Caco-2 (cell line): ENCODE data around the gene RNF114. TPM values are rescaled to one million over a fixed set of nuclear protein-coding genes. Genes with fewer than 3 reads are reported as not detected.

Source experiments
- BruUV-seq: library from RNA; stranded (reverse); fragments of 400-500 nt; replicated peaks from 2 replicates; lab custom pipeline; 2021; lab: Mats Ljungman, UMichigan
- CTCF ChIA-PET: fragments of 300-600 bp; sonication (Branson Sonifier 250); formaldehyde crosslinking; loops from one replicate; lab custom pipeline; 2022; ENCODE audit warnings: antibody characterized with exemption; lab: Charles Lee
- POLR2A ChIA-PET: fragments of 300-600 bp; sonication (Branson Sonifier 250); formaldehyde crosslinking; loops from one replicate; lab custom pipeline; 2022; ENCODE audit warnings: antibody characterized with exemption; lab: Charles Lee
- DNase-seq, 2 experiments: peaks; one replicate each; pipeline versions ENCODE4 v3.0.0 to v3.0.0-alpha.2; 2020 to 2022
- H3K27me3 ChIP-seq: replicated peaks from 2 replicates; pipeline ENCODE4 v1.6.0; 2011; ENCODE audit warnings: low read length; ENCODE audit not compliant: control insufficient read depth, insufficient read depth
- H3K36me3 ChIP-seq: 2 replicates; pipeline ENCODE4 v1.5.1; 2011; ENCODE audit warnings: low read length; ENCODE audit not compliant: control insufficient read depth, insufficient read depth
- H3K4me1 ChIP-seq: fragments of 250-450 bp; sonication (Bioruptor Pico); 2 replicates; pipeline ENCODE4 v1.5.1; 2020; ENCODE audit warnings: mild to moderate bottlenecking
- H3K4me3 ChIP-seq: 2 replicates; pipeline ENCODE4 v1.5.1; 2011; ENCODE audit warnings: low read depth, mild to moderate bottlenecking, control low read depth, low read length
- H3K9me3 ChIP-seq: fragments of 250-450 bp; sonication (Bioruptor Pico); 2 replicates; pipeline ENCODE4 v1.5.1; 2020; ENCODE audit warnings: mild to moderate bottlenecking, moderate library complexity
- H3K27ac Mint-ChIP-seq: one replicate; pipeline ENCODE4 v1.8.0; 2022; ENCODE audit warnings: mixed read lengths; ENCODE audit not compliant: unreplicated experiment
- H3K27me3 Mint-ChIP-seq: one replicate; pipeline ENCODE4 v1.8.0; 2022; ENCODE audit warnings: mixed read lengths; ENCODE audit not compliant: insufficient read depth, unreplicated experiment
- H3K36me3 Mint-ChIP-seq: one replicate; pipeline ENCODE4 v1.8.0; 2022; ENCODE audit warnings: mild to moderate bottlenecking, mixed read lengths; ENCODE audit not compliant: insufficient read depth, unreplicated experiment
- H3K4me1 Mint-ChIP-seq: one replicate; pipeline ENCODE4 v1.8.0; 2022; ENCODE audit warnings: low read depth, mixed read lengths; ENCODE audit not compliant: unreplicated experiment
- H3K4me3 Mint-ChIP-seq: one replicate; pipeline ENCODE4 v1.8.0; 2022; ENCODE audit warnings: mild to moderate bottlenecking, moderate library complexity, mixed read lengths; ENCODE audit not compliant: unreplicated experiment
- H3K9me3 Mint-ChIP-seq: one replicate; pipeline ENCODE4 v1.8.0; 2022; ENCODE audit warnings: mixed read lengths; ENCODE audit not compliant: unreplicated experiment
- intact Hi-C: fragments of 100-400 bp; cut with micrococcal nuclease; formaldehyde crosslinking; loops from one replicate; pipeline ENCODE4 v1.10.0; 2022; ENCODE audit not compliant: unreplicated experiment
- total RNA-seq: library from RNA; stranded (reverse); gene quantifications from 2 replicates; pipeline ENCODE4 v1.2.3, GENCODE V29; 2022
- TF ChIP-seq, protein P1 (sequence below), 2 experiments: fragments of 200-600 bp in 1 of 2; IDR thresholded peaks; 1 replicate in 1 of 2; 2 replicates in 1 of 2; pipeline versions ENCODE4 v1.5.1 to v1.8.0; 2011 to 2022; ENCODE audit warnings: antibody characterized with exemption in 1 of 2, control low read depth in 1 of 2, inconsistent platforms in 1 of 2, low read depth in 1 of 2, low read length in 1 of 2, mild to moderate bottlenecking in 1 of 2, moderate library complexity in 1 of 2; ENCODE audit not compliant: insufficient read depth in 1 of 2, severe bottlenecking in 1 of 2, unreplicated experiment in 1 of 2

RNF114 gene
- total RNA-seq, 1 experiment from 2014 or later: 154 TPM

DNA sequence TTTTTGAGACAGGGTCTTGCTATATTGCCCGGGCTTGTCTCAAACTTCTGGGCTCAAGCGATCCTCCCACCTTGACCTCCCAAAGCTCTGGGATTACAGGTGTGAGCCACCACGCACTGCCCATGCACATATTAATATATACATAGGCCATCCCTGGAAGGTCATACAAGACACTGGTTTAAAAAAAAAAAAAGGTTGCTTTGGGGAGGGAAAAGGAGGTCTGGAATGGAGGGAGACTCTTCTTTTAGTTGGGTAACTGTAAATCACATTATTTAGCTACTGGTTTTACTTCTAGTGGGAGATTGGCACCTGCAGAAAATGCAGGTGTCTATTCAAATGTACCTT is 42.5 kb downstream of the RNF114 start:
- ChIA-PET POLR2A (interaction anchor here (0.5 to 1.9 kb wide), 2 partner anchors 93 to 121 kb away, joined by 4 to 22 read pairs; no protein-coding TSS in a partner anchor), CTCF (interaction anchor here (0.5 to 11.4 kb wide), 41 partner anchors 8 to 772 kb away, joined by 3 to 433 read pairs (median 6); partner anchors contain the start of genes PEDS1 and RNF114)
- H3K4me1 Mint-ChIP-seq: peaks cover 30% of the 10 kb centered on the region
- Histone ChIP-seq H3K36me3 (no peaks in the 10 kb centered on the region), H3K9me3 (no peaks in the 10 kb centered on the region), H3K4me3 (peak overlapping the region; percentile 48; the same call in 1 of the 2 replicates), H3K4me1 (peaks cover 52% of the 10 kb centered on the region), H3K27me3 (no peaks in the 10 kb centered on the region)
- TF ChIP-seq, protein P1, sequence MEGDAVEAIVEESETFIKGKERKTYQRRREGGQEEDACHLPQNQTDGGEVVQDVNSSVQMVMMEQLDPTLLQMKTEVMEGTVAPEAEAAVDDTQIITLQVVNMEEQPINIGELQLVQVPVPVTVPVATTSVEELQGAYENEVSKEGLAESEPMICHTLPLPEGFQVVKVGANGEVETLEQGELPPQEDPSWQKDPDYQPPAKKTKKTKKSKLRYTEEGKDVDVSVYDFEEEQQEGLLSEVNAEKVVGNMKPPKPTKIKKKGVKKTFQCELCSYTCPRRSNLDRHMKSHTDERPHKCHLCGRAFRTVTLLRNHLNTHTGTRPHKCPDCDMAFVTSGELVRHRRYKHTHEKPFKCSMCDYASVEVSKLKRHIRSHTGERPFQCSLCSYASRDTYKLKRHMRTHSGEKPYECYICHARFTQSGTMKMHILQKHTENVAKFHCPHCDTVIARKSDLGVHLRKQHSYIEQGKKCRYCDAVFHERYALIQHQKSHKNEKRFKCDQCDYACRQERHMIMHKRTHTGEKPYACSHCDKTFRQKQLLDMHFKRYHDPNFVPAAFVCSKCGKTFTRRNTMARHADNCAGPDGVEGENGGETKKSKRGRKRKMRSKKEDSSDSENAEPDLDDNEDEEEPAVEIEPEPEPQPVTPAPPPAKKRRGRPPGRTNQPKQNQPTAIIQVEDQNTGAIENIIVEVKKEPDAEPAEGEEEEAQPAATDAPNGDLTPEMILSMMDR (IDR thresholded peaks at IDR 0.05; ENCODE audit: insufficient read depth in 1 of 2, low read depth in 1 of 2, low read length in 1 of 2, severe bottlenecking in 1 of 2, unreplicated experiment in 1 of 2): no peak
- peak overlapping the region; percentile 53 for H3K4me3 Mint-ChIP-seq
- no peak for DNase-seq
- peaks cover 22% of the 10 kb centered on the region for H3K36me3 Mint-ChIP-seq
- peak overlapping the region; percentile 3 for H3K27ac Mint-ChIP-seq
- H3K27me3 Mint-ChIP-seq: no peaks in the 10 kb centered on the region
- BruUV-seq: no TSS peak
- intact Hi-C loops: loop anchor here (1.0 to 5.0 kb wide), 5 partner anchors 93 to 484 kb away; partner anchors contain the start of gene PEDS1
- H3K9me3 Mint-ChIP-seq: no peaks in the 10 kb centered on the region

DNA sequence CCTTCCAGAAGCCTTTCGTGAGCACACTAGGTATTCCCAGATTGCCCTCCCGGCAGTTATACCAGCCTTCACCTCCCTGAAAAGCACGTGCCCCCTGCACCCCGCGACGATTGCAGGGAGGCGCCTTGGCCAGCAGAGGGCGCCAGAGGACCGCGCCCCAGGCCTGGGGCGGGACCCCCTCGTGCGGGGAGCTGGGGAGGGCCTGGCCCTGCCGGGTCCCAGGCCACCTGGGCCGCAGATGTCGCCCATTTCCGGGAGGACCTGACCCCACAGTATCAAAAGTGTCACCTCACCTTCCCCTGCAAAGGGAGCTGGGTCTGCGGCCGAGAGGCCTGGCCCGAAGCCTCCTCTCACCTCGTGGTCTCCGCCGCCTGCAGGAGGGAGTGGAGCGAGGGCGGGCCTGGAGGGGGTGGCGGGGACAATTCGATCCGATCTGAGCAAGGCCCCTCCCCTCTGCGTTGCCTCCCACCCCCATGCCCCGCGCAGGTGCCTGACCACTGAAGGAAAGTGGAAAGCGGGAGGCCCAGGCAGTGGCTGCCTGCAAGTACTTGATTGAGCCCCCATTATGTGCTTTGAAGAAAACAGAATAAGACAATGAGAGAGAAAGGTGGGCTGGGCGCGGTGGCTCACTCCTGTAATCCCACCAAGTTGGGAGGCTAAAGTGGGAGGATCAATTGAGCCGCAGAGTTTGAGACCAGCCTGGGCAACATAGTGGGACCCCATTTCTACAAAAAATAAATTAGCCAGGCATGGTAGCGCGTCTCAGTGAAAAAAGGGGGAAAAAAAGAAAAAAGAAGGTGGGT is 43.0 kb downstream of the RNF114 start:
- Histone ChIP-seq H3K4me3 (peak overlapping the region; percentile 48), H3K4me1 (peaks cover 53% of the 10 kb centered on the region), H3K9me3 (no peaks in the 10 kb centered on the region), H3K27me3 (no peaks in the 10 kb centered on the region), H3K36me3 (no peaks in the 10 kb centered on the region)
- peak overlapping the region; percentile 53 for H3K4me3 Mint-ChIP-seq
- intact Hi-C loops: loop anchor here (1.0 to 5.0 kb wide), 5 partner anchors 92 to 483 kb away; partner anchors contain the start of gene PEDS1
- ChIA-PET CTCF (interaction anchor here (0.5 to 11.4 kb wide), 78 partner anchors 9 to 1818 kb away, joined by 3 to 433 read pairs (median 4); partner anchors contain the start of genes PEDS1, RNF114 and UBE2V1), POLR2A (interaction anchor here (0.5 to 1.9 kb wide), 7 partner anchors 62 to 155 kb away, joined by 3 to 22 read pairs (median 5); no protein-coding TSS in a partner anchor)
- H3K9me3 Mint-ChIP-seq: no peaks in the 10 kb centered on the region
- peaks cover 36% of the 10 kb centered on the region for H3K4me1 Mint-ChIP-seq
- BruUV-seq: no TSS peak
- TF ChIP-seq, protein P1 (IDR thresholded peaks at IDR 0.05; ENCODE audit: insufficient read depth in 1 of 2, low read depth in 1 of 2, low read length in 1 of 2, severe bottlenecking in 1 of 2, unreplicated experiment in 1 of 2): peak; percentile 99 to 100
- peak overlapping the region; percentile 3 for H3K27ac Mint-ChIP-seq
- H3K27me3 Mint-ChIP-seq: no peaks in the 10 kb centered on the region
- peak; percentile 86 to 93 for DNase-seq
- peaks cover 27% of the 10 kb centered on the region for H3K36me3 Mint-ChIP-seq
